Loucy (cell line): Measurements from ENCODE around the gene SLC31A1.

Experiments
- CTCF ChIP-seq: fragments of 200-600 bp; sonication (generic); conservative IDR thresholded peaks from 2 replicates; pipeline ENCODE4 v1.5.1; 2014; ENCODE audit warnings: mild to moderate bottlenecking, antibody characterized with exemption, low read length
- EZH2phosphoT487 ChIP-seq: fragments of 200-600 bp; IDR thresholded peaks from 2 replicates; pipeline ENCODE4 v1.6.1; 2018; ENCODE audit warnings: antibody characterized with exemption, mild to moderate bottlenecking, moderate library complexity, borderline replicate concordance

GRCh38 chr9:113275157-113276131 lies 54.1 kb downstream of the SLC31A1 start, which contains the start of the genes CDC26 and PRPF4:
- no peak for TF ChIP-seq CTCF
- no peak for TF ChIP-seq EZH2phosphoT487
